ENCODE results near the gene TYMP.

DNA sequence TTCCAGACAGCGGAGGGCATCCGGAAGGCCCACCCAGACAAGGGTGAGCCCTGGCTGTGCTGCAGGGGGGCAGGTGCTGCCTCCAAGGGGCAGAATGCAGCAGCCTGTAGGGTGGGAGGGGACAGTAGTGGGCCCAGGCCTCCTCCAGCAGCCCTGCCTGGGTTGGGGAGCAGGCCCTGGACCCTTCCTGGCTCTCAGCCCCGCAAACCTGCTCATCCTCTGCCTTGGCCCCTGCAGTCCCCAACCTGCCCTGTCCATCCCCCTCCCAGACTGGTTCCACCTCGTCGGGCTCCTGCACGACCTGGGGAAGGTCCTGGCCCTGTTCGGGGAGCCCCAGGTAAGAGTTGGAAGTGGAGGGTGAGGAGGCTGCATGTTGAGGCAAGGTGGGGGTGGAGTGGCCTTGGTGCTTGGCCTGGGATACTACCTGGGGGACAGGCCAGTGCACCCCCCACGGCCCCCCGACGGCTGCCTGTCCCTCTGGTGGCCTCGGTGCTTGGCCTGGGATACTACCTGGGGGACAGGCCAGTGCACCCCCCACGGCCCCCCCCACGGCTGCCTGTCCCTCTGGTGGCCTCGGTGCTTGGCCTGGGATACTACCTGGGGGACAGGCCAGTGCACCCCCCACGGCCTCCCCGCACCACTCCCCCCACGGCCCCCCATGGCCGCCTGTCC is 41.7 kb downstream of the TYMP start:
- TF ChIP-seq, protein P1, sequence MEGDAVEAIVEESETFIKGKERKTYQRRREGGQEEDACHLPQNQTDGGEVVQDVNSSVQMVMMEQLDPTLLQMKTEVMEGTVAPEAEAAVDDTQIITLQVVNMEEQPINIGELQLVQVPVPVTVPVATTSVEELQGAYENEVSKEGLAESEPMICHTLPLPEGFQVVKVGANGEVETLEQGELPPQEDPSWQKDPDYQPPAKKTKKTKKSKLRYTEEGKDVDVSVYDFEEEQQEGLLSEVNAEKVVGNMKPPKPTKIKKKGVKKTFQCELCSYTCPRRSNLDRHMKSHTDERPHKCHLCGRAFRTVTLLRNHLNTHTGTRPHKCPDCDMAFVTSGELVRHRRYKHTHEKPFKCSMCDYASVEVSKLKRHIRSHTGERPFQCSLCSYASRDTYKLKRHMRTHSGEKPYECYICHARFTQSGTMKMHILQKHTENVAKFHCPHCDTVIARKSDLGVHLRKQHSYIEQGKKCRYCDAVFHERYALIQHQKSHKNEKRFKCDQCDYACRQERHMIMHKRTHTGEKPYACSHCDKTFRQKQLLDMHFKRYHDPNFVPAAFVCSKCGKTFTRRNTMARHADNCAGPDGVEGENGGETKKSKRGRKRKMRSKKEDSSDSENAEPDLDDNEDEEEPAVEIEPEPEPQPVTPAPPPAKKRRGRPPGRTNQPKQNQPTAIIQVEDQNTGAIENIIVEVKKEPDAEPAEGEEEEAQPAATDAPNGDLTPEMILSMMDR (IDR thresholded peaks at IDR 0.05) = no peak
- TF ChIP-seq POLR2A (IDR thresholded peaks at IDR 0.05; ENCODE audit: low read depth) (no peak), POLR2AphosphoS5 (IDR thresholded peaks at IDR 0.05) (no peak)
